Choroid plexus epithelial cell (primary cell): Measurements from ENCODE around the gene IGF2.

ENCODE experiments used
- DNase-seq: peaks from one replicate; pipeline ENCODE4 v3.0.0-alpha.2; 2010; ENCODE audit warnings: low read depth
- H3K4me3 ChIP-seq: 2 replicates; pipeline ENCODE4 v1.5.1; 2011; ENCODE audit warnings: low read depth, mild to moderate bottlenecking, control low read depth, low read length, moderate library complexity
- CTCF ChIP-seq: conservative IDR thresholded peaks from 2 replicates; pipeline ENCODE4 v1.5.1; 2011; ENCODE audit warnings: low read depth, mild to moderate bottlenecking, control low read depth, inconsistent platforms, low read length, moderate library complexity

Gene IGF2

GRCh38 chr11:2169626-2170570 is 30.7 kb upstream of the IGF2 start:
- no peak for DNase-seq
- TF ChIP-seq CTCF: no peak
- H3K4me3 ChIP-seq: no peak overlapping the region

GRCh38 chr11:2169005-2169378 is 29.8 kb upstream of the IGF2 start:
- TF ChIP-seq CTCF: no peak
- no peak for DNase-seq
- no peak overlapping the region for H3K4me3 ChIP-seq

GRCh38 chr11:2168286-2169004 is 29.3 kb upstream of the IGF2 start:
- DNase-seq: no peak
- no peak for TF ChIP-seq CTCF

GRCh38 chr11:2167141-2168045 is 28.2 kb upstream of the IGF2 start:
- no peak for TF ChIP-seq CTCF
- no peak for DNase-seq
- no peak overlapping the region for H3K4me3 ChIP-seq

More at GRCh38 chr11:2168286-2169004, 29.3 kb upstream of the IGF2 start:
- no peak overlapping the region for H3K4me3 ChIP-seq

- DNase-seq: peak; percentile 23
- peak; percentile 55 for TF ChIP-seq CTCF
- H3K4me3 ChIP-seq: no peak overlapping the region
These were observed 27.1 kb upstream of the IGF2 start for GRCh38 chr11:2166091-2166851.

GRCh38 chr11:2165571-2165970 is 26.4 kb upstream of the IGF2 start:
- TF ChIP-seq CTCF: no peak
- H3K4me3 ChIP-seq: no peak overlapping the region
- no peak for DNase-seq
